RWPE2 (cell line): ENCODE measurements around the gene CHST15.

Experiments
- ATAC-seq: fragments of 200-7000 bp; cut with Tn5 transposase; 3 replicates; pipeline ENCODE4 v1.9.1; 2021; ENCODE audit warnings: low read depth
- DNase-seq: peaks from one replicate; pipeline ENCODE4 v3.0.0-alpha.2; 2020; ENCODE audit warnings: low spot score
- H3K27ac ChIP-seq: fragments of 450-650 bp; 2 replicates; pipeline ENCODE4 v1.5.1; 2017; ENCODE audit warnings: mild to moderate bottlenecking; ENCODE audit not compliant: poor library complexity, severe bottlenecking
- H3K27me3 ChIP-seq: fragments of 250-450 bp; sonication (Bioruptor Pico); 2 replicates; pipeline ENCODE4 v1.5.1; 2021; ENCODE audit warnings: mild to moderate bottlenecking, moderate library complexity; ENCODE audit not compliant: insufficient read depth, poor library complexity, severe bottlenecking
- H3K36me3 ChIP-seq: fragments of 250-450 bp; sonication (Bioruptor Pico); 2 replicates; pipeline ENCODE4 v1.5.1; 2020; ENCODE audit warnings: low read depth, mild to moderate bottlenecking, moderate library complexity
- H3K4me1 ChIP-seq: fragments of 250-450 bp; sonication (Bioruptor Pico); 2 replicates; pipeline ENCODE4 v1.5.1; 2021; ENCODE audit warnings: mild to moderate bottlenecking, moderate library complexity; ENCODE audit not compliant: insufficient read depth, poor library complexity, severe bottlenecking
- H3K4me3 ChIP-seq: fragments of 250-450 bp; sonication (Bioruptor Pico); 2 replicates; pipeline ENCODE4 v1.5.1; 2021; ENCODE audit warnings: mild to moderate bottlenecking, moderate library complexity; ENCODE audit not compliant: severe bottlenecking
- H3K9me3 ChIP-seq: fragments of 250-450 bp; sonication (Bioruptor Pico); 2 replicates; pipeline ENCODE4 v1.5.1; 2021; ENCODE audit warnings: mild to moderate bottlenecking, moderate library complexity; ENCODE audit not compliant: severe bottlenecking
- CTCF ChIP-seq: fragments of 450-650 bp; IDR thresholded peaks from one replicate; pipeline ENCODE4 v1.5.1; 2017; ENCODE audit warnings: mild to moderate bottlenecking, moderate library complexity; ENCODE audit not compliant: poor library complexity, severe bottlenecking

CHST15 gene

GRCh38 chr10:124015991-124016390 lies 77.4 kb downstream of the CHST15 start:
- Histone ChIP-seq H3K4me1 (peaks cover 7% of the 10 kb centered on the region), H3K36me3 (peaks cover 13% of the 10 kb centered on the region), H3K9me3 (no peaks in the 10 kb centered on the region), H3K27me3 (no peaks in the 10 kb centered on the region), H3K4me3 (no peak overlapping the region), H3K27ac (no peak overlapping the region)
- no peak for ATAC-seq
- no peak for TF ChIP-seq CTCF
- DNase-seq = no peak

GRCh38 chr10:124014416-124015154 lies 78.8 kb downstream of the CHST15 start:
- Histone ChIP-seq H3K36me3 (peaks cover 14% of the 10 kb centered on the region), H3K9me3 (no peaks in the 10 kb centered on the region), H3K27ac (no peak overlapping the region), H3K4me1 (peaks cover 7% of the 10 kb centered on the region), H3K27me3 (no peaks in the 10 kb centered on the region), H3K4me3 (no peak overlapping the region)
- DNase-seq (no peak), ATAC-seq (no peak)
- no peak for TF ChIP-seq CTCF

- DNase-seq (no peak), ATAC-seq (no peak)
- no peaks in the 10 kb centered on the region for H3K27me3 ChIP-seq
- H3K4me3 ChIP-seq = no peak overlapping the region
- peaks cover 17% of the 10 kb centered on the region for H3K36me3 ChIP-seq
- peaks cover 7% of the 10 kb centered on the region for H3K4me1 ChIP-seq
- H3K27ac ChIP-seq = no peak overlapping the region
- no peak for TF ChIP-seq CTCF
- H3K9me3 ChIP-seq = no peaks in the 10 kb centered on the region
Observed at GRCh38 chr10:124013916-124014315, 79.5 kb downstream of the CHST15 start.

- H3K4me3 ChIP-seq = no peak overlapping the region
- H3K4me1 ChIP-seq = peaks cover 7% of the 10 kb centered on the region
- ATAC-seq (no peak), DNase-seq (no peak)
- no peak overlapping the region for H3K27ac ChIP-seq
- H3K36me3 ChIP-seq = peaks cover 26% of the 10 kb centered on the region
- no peaks in the 10 kb centered on the region for H3K9me3 ChIP-seq
- TF ChIP-seq CTCF = no peak
- no peaks in the 10 kb centered on the region for H3K27me3 ChIP-seq
Observed at GRCh38 chr10:124012991-124013390, 80.4 kb downstream of the CHST15 start.

GRCh38 chr10:124012583-124012982 lies 80.8 kb downstream of the CHST15 start:
- ATAC-seq (no peak), DNase-seq (no peak)
- Histone ChIP-seq H3K4me1 (peaks cover 7% of the 10 kb centered on the region), H3K36me3 (peaks cover 30% of the 10 kb centered on the region), H3K27me3 (no peaks in the 10 kb centered on the region), H3K27ac (no peak overlapping the region), H3K9me3 (no peaks in the 10 kb centered on the region), H3K4me3 (no peak overlapping the region)
- TF ChIP-seq CTCF = no peak
